HEK293 (cell line): Measurements from ENCODE around the gene RSPH3.

ENCODE experiments used
- EGR2 ChIP-seq: fragments of 450-650 bp; formaldehyde crosslinking; IDR thresholded peaks from 2 replicates; pipeline ENCODE4 v1.5.1; 2016; ENCODE audit warnings: low read depth, missing biosample characterization, missing genetic modification characterization
- ELK4 ChIP-seq: IDR thresholded peaks from 2 replicates; pipeline ENCODE4 v1.6.1; 2011; ENCODE audit warnings: mild to moderate bottlenecking, low read depth, low read length, borderline replicate concordance
- GFI1B ChIP-seq: fragments of 450-650 bp; formaldehyde crosslinking; IDR thresholded peaks from 2 replicates; pipeline ENCODE4 v1.5.1; 2016; ENCODE audit warnings: missing biosample characterization, missing genetic modification characterization
- KLF1 ChIP-seq: fragments of 450-650 bp; formaldehyde crosslinking; IDR thresholded peaks from 2 replicates; pipeline ENCODE4 v1.5.1; 2016; ENCODE audit warnings: missing biosample characterization, missing genetic modification characterization
- KLF9 ChIP-seq: fragments of 450-650 bp; formaldehyde crosslinking; IDR thresholded peaks from 2 replicates; pipeline ENCODE4 v1.5.1; 2016; ENCODE audit warnings: missing biosample characterization, missing genetic modification characterization, low read depth
- MYNN ChIP-seq: fragments of 450-650 bp; formaldehyde crosslinking; IDR thresholded peaks from 2 replicates; pipeline ENCODE4 v1.5.1; 2016; ENCODE audit warnings: missing biosample characterization, missing genetic modification characterization, borderline replicate concordance
- PATZ1 ChIP-seq: fragments of 450-650 bp; formaldehyde crosslinking; IDR thresholded peaks from 2 replicates; pipeline ENCODE4 v1.5.1; 2016; ENCODE audit warnings: missing biosample characterization, missing genetic modification characterization
- RBAK ChIP-seq: fragments of 450-650 bp; formaldehyde crosslinking; IDR thresholded peaks from 2 replicates; pipeline ENCODE4 v1.5.1; 2016; ENCODE audit warnings: missing biosample characterization, missing genetic modification characterization
- ZBTB26 ChIP-seq: fragments of 450-650 bp; formaldehyde crosslinking; optimal IDR thresholded peaks from 2 replicates; pipeline ENCODE3; 2016; ENCODE audit warnings: missing biosample characterization, mild to moderate bottlenecking, missing genetic modification characterization
- ZBTB48 ChIP-seq: fragments of 450-650 bp; formaldehyde crosslinking; IDR thresholded peaks from 2 replicates; pipeline ENCODE4 v1.5.1; 2016; ENCODE audit warnings: missing biosample characterization, missing genetic modification characterization
- ZBTB49 ChIP-seq: fragments of 450-650 bp; formaldehyde crosslinking; IDR thresholded peaks from 2 replicates; pipeline ENCODE4 v1.5.1; 2016; ENCODE audit warnings: missing biosample characterization, missing genetic modification characterization, low read depth
- ZBTB7A ChIP-seq: fragments of 450-650 bp; formaldehyde crosslinking; IDR thresholded peaks from 2 replicates; pipeline ENCODE4 v1.5.1; 2016; ENCODE audit warnings: low read depth, missing biosample characterization, missing genetic modification characterization
- ZFP37 ChIP-seq: fragments of 450-650 bp; formaldehyde crosslinking; IDR thresholded peaks from 2 replicates; pipeline ENCODE4 v1.5.1; 2016; ENCODE audit warnings: missing biosample characterization, missing genetic modification characterization
- ZNF157 ChIP-seq: fragments of 450-650 bp; formaldehyde crosslinking; IDR thresholded peaks from 2 replicates; pipeline ENCODE4 v1.5.1; 2016; ENCODE audit warnings: missing biosample characterization, missing genetic modification characterization
- ZNF169 ChIP-seq: fragments of 450-650 bp; formaldehyde crosslinking; IDR thresholded peaks from 2 replicates; pipeline ENCODE4 v1.5.1; 2016; ENCODE audit warnings: missing biosample characterization, missing genetic modification characterization
- ZNF175 ChIP-seq: fragments of 450-650 bp; formaldehyde crosslinking; IDR thresholded peaks from 2 replicates; pipeline ENCODE4 v1.5.1; 2016; ENCODE audit warnings: missing biosample characterization, missing genetic modification characterization
- ZNF18 ChIP-seq: fragments of 450-650 bp; formaldehyde crosslinking; IDR thresholded peaks from 2 replicates; pipeline ENCODE4 v1.5.1; 2016; ENCODE audit warnings: missing biosample characterization, missing genetic modification characterization
- ZNF280D ChIP-seq: fragments of 450-650 bp; formaldehyde crosslinking; IDR thresholded peaks from 2 replicates; pipeline ENCODE4 v1.5.1; 2016; ENCODE audit warnings: missing biosample characterization, missing genetic modification characterization
- ZNF548 ChIP-seq: fragments of 450-650 bp; formaldehyde crosslinking; IDR thresholded peaks from 2 replicates; pipeline ENCODE4 v1.5.1; 2016; ENCODE audit warnings: missing biosample characterization, missing genetic modification characterization
- ZNF549 ChIP-seq: fragments of 450-650 bp; IDR thresholded peaks from 2 replicates; pipeline ENCODE4 v1.5.1; 2018; ENCODE audit warnings: missing biosample characterization, missing genetic modification characterization, mild to moderate bottlenecking, inconsistent platforms, moderate library complexity
- ZNF645 ChIP-seq: fragments of 450-650 bp; formaldehyde crosslinking; IDR thresholded peaks from 2 replicates; pipeline ENCODE4; 2016; ENCODE audit warnings: missing biosample characterization, missing genetic modification characterization
- ZNF704 ChIP-seq: fragments of 450-650 bp; formaldehyde crosslinking; IDR thresholded peaks from 2 replicates; pipeline ENCODE4 v1.5.1; 2016; ENCODE audit warnings: missing biosample characterization, missing genetic modification characterization
- ZSCAN18 ChIP-seq: fragments of 450-650 bp; formaldehyde crosslinking; IDR thresholded peaks from 2 replicates; pipeline ENCODE4 v1.5.1; 2016; ENCODE audit warnings: missing biosample characterization, missing genetic modification characterization

The RSPH3 gene

GRCh38 chr6:158999666-159000403 lies at the start of gene RSPH3 (continued):
- TF ChIP-seq ZNF645 (tag by site-specific recombination) (no peak), RBAK (tag by site-specific recombination) (no peak), ZNF280D (no peak), ZNF157 (tag by site-specific recombination) (no peak), ZNF18 (no peak), ZNF549 (tag by site-specific recombination) (no peak), ZNF175 (no peak), EGR2 (tag by site-specific recombination) (peak; percentile 89), ZNF704 (tag by site-specific recombination) (no peak), GFI1B (tag by site-specific recombination) (no peak), ZBTB48 (tag by site-specific recombination) (peak; percentile 85), KLF9 (peak; percentile 74), KLF1 (peak; percentile 86), ELK4 (peak; percentile 78; the same call in 1 of the 2 replicates), ZFP37 (tag by site-specific recombination) (peak; percentile 93), ZBTB26 (tag by site-specific recombination) (peak; percentile 82), ZNF548 (tag by site-specific recombination) (no peak), ZBTB49 (tag by site-specific recombination) (no peak), ZNF169 (tag by site-specific recombination) (no peak), ZSCAN18 (tag by site-specific recombination) (no peak), PATZ1 (tag by site-specific recombination) (peak; percentile 93), MYNN (tag by site-specific recombination) (no peak), ZBTB7A (tag by site-specific recombination) (peak; percentile 87)
